ENCODE data around the gene ASIC4.

The ASIC4 gene

GRCh38 chr2:219539926-219540678 is 25.8 kb downstream of the ASIC4 start:
- no peak for DNase-seq (ENCODE audit: low spot score)
- in situ Hi-C loops (cut with MboI; ENCODE audit: low pct_unique_long_range_greater_than_20kb, low sequenced_read_pairs, unreplicated experiment), result loop anchor here (10.0 kb wide), 1 partner anchor 135 kb away; no protein-coding TSS in a partner anchor
- no peak for TF ChIP-seq CTCF (IDR thresholded peaks at IDR 0.05; ENCODE audit: extremely low read depth, insufficient read depth, missing control alignments)

- in situ Hi-C loops (cut with MboI; ENCODE audit: low pct_unique_long_range_greater_than_20kb, low sequenced_read_pairs, unreplicated experiment), result no loop called here
- no peak for DNase-seq (ENCODE audit: low spot score)
- TF ChIP-seq CTCF (IDR thresholded peaks at IDR 0.05; ENCODE audit: extremely low read depth, insufficient read depth, missing control alignments), result peak; percentile 10
These were observed 26.7 kb downstream of the ASIC4 start for GRCh38 chr2:219540784-219541504.

GRCh38 chr2:219541611-219542180 is 27.4 kb downstream of the ASIC4 start:
- in situ Hi-C loops (cut with MboI; ENCODE audit: low pct_unique_long_range_greater_than_20kb, low sequenced_read_pairs, unreplicated experiment), result no loop called here
- peak; percentile 94 for DNase-seq (ENCODE audit: low spot score)
- peak; percentile 89 for TF ChIP-seq CTCF (IDR thresholded peaks at IDR 0.05; ENCODE audit: extremely low read depth, insufficient read depth, missing control alignments)

GRCh38 chr2:219542931-219543595 is 28.8 kb downstream of the ASIC4 start:
- in situ Hi-C loops (cut with MboI; ENCODE audit: low pct_unique_long_range_greater_than_20kb, low sequenced_read_pairs, unreplicated experiment), result no loop called here
- peak; percentile 6 for TF ChIP-seq CTCF (IDR thresholded peaks at IDR 0.05; ENCODE audit: extremely low read depth, insufficient read depth, missing control alignments)
- DNase-seq (ENCODE audit: low spot score), result no peak

GRCh38 chr2:219543596-219544358 is 29.5 kb downstream of the ASIC4 start, which contains the start of the genes CHPF and TMEM198:
TSS of gene CHPF (minus strand) at chr2:219543809. CDS start at chr2:219543538, 271 bp downstream.
TSS of gene TMEM198 (plus strand) at chr2:219544028. CDS start at chr2:219544728, 700 bp downstream.
- DNase-seq (ENCODE audit: low spot score), result peak; percentile 100
- in situ Hi-C loops (cut with MboI; ENCODE audit: low pct_unique_long_range_greater_than_20kb, low sequenced_read_pairs, unreplicated experiment), result no loop called here
- TF ChIP-seq CTCF (IDR thresholded peaks at IDR 0.05; ENCODE audit: extremely low read depth, insufficient read depth, missing control alignments), result no peak
